SK-N-SH (cell line): ENCODE data around the gene KCNK15. TPM values are rescaled to one million over a fixed set of nuclear protein-coding genes. Genes with fewer than 3 reads are reported as not detected.

Experiments used
- CTCF ChIA-PET: fragments of 300-600, 350-600 bp; formaldehyde crosslinking; extraction: SDS; loops from one replicate; lab custom pipeline; 2021; lab: Yijun Ruan, JAX
- POLR2A ChIA-PET: fragments of 350-600 bp; sonication (Branson Sonifier 250); formaldehyde crosslinking; extraction: SDS; loops from one replicate; lab custom pipeline; 2020; ENCODE audit warnings: antibody characterized with exemption, inconsistent platforms; lab: Yijun Ruan, JAX
- DNase-seq: peaks from one replicate; pipeline ENCODE4 v3.0.0; 2012
- H2AFZ ChIP-seq: fragments of 200-600 bp; sonication (generic); 2 replicates; pipeline ENCODE4 v1.8.1; 2016; ENCODE audit warnings: antibody characterized with exemption, mild to moderate bottlenecking, low read depth
- H3F3A ChIP-seq: fragments of 200-600 bp; sonication (generic); replicated peaks from 2 replicates; pipeline ENCODE3; 2016; ENCODE audit warnings: antibody characterized with exemption, mild to moderate bottlenecking; ENCODE audit not compliant: insufficient read depth
- H3K27ac ChIP-seq, 2 experiments: fragments of 200-500 bp in 1 of 2; fragments of 200-600 bp in 1 of 2; sonication (Bioruptor generic) in 1 of 2; sonication (generic), shearing (Covaris generic) in 1 of 2; 2 replicates each; pipeline versions ENCODE4 v1.5.1 to v1.6.1; 2014 to 2016; ENCODE audit warnings: low read depth in 2 of 2, inconsistent platforms in 1 of 2, low read length in 1 of 2, mild to moderate bottlenecking in 1 of 2, mixed read lengths in 1 of 2
- H3K27me3 ChIP-seq: fragments of 200-600 bp; sonication (generic), shearing (Covaris generic); 2 replicates; pipeline ENCODE4 v1.6.1; 2016; ENCODE audit warnings: mixed run types; ENCODE audit not compliant: insufficient read depth
- H3K36me3 ChIP-seq, 2 experiments: fragments of 200-500 bp in 1 of 2; fragments of 200-600 bp in 1 of 2; sonication (Bioruptor generic) in 1 of 2; sonication (generic) in 1 of 2; replicated peaks in 1 of 2; 2 replicates each; pipeline versions ENCODE3 to v1.5.1; 2014 to 2016; ENCODE audit warnings: low read length in 1 of 2, mild to moderate bottlenecking in 1 of 2; ENCODE audit not compliant: insufficient read depth in 2 of 2, control insufficient read depth in 1 of 2
- H3K4me1 ChIP-seq, 2 experiments: fragments of 200-500 bp in 1 of 2; fragments of 200-600 bp in 1 of 2; sonication (Bioruptor generic) in 1 of 2; sonication (generic), shearing (Covaris generic) in 1 of 2; 2 replicates each; pipeline versions ENCODE4 v1.5.1 to v1.6.1; 2014 to 2016; ENCODE audit warnings: low read depth in 1 of 2, low read length in 1 of 2, mixed run types in 1 of 2; ENCODE audit not compliant: insufficient read depth in 2 of 2, control insufficient read depth in 1 of 2
- H3K4me2 ChIP-seq: fragments of 200-600 bp; sonication (generic), shearing (Covaris generic); 2 replicates; pipeline ENCODE4 v1.6.1; 2017; ENCODE audit warnings: mixed run types
- H3K4me3 ChIP-seq, 2 experiments: fragments of 200-500 bp in 1 of 2; fragments of 200-600 bp in 1 of 2; sonication (Bioruptor generic) in 1 of 2; sonication (generic), shearing (Covaris generic) in 1 of 2; 2 replicates each; pipeline versions ENCODE4 v1.5.1 to v1.8.1; 2014 to 2016; ENCODE audit warnings: low read depth in 2 of 2, inconsistent platforms in 1 of 2, low read length in 1 of 2, mild to moderate bottlenecking in 1 of 2, mixed read lengths in 1 of 2, moderate library complexity in 1 of 2
- H3K79me2 ChIP-seq: fragments of 200-600 bp; sonication (generic); 2 replicates; pipeline ENCODE4 v1.8.1; 2017; ENCODE audit warnings: mild to moderate bottlenecking; ENCODE audit not compliant: insufficient read depth
- H3K9ac ChIP-seq: fragments of 200-600 bp; sonication (generic); 2 replicates; pipeline ENCODE4 v1.6.1; 2017; ENCODE audit warnings: mixed run types
- H3K9me2 ChIP-seq: fragments of 200-600 bp; sonication (generic); 2 replicates; pipeline ENCODE4 v1.6.1; 2017; ENCODE audit warnings: mixed run types
- H3K9me3 ChIP-seq: fragments of 200-600 bp; sonication (generic); 2 replicates; pipeline ENCODE4 v1.6.1; 2017; ENCODE audit warnings: mixed run types, mild to moderate bottlenecking, moderate library complexity
- H4K20me1 ChIP-seq: fragments of 200-600 bp; sonication (generic); 2 replicates; pipeline ENCODE4 v1.6.1; 2017; ENCODE audit warnings: mild to moderate bottlenecking, mixed run types; ENCODE audit not compliant: insufficient read depth
- CHD2 ChIP-seq: fragments of 150-350 bp; IDR thresholded peaks from 2 replicates; pipeline ENCODE4 v1.6.1; 2018; ENCODE audit warnings: low read length; ENCODE audit not compliant: partially characterized antibody
- FOSL2 ChIP-seq: IDR thresholded peaks from 2 replicates; pipeline ENCODE4 v1.4.0; 2012; ENCODE audit warnings: low read depth, mild to moderate bottlenecking, moderate library complexity, borderline replicate concordance
- FOXM1 ChIP-seq: IDR thresholded peaks from 2 replicates; pipeline ENCODE4 v1.4.0; 2012; ENCODE audit warnings: low read depth, mild to moderate bottlenecking
- GABPA ChIP-seq: IDR thresholded peaks from 2 replicates; pipeline ENCODE4 v1.4.0; 2012; ENCODE audit warnings: low read depth, mild to moderate bottlenecking
- MEF2A ChIP-seq: IDR thresholded peaks from 2 replicates; pipeline ENCODE4 v1.4.0; 2012; ENCODE audit warnings: low read depth, borderline replicate concordance
- NFIC ChIP-seq: IDR thresholded peaks from 2 replicates; pipeline ENCODE4 v1.4.0; 2012; ENCODE audit warnings: borderline replicate concordance
- NRF1 ChIP-seq: IDR thresholded peaks from 2 replicates; pipeline ENCODE4 v1.6.1; 2012; ENCODE audit warnings: low read depth, mild to moderate bottlenecking, low read length
- RXRA ChIP-seq: IDR thresholded peaks from 2 replicates; pipeline ENCODE4 v1.4.0; 2012; ENCODE audit warnings: low read depth, mild to moderate bottlenecking, borderline replicate concordance
- SMC3 ChIP-seq: IDR thresholded peaks from 2 replicates; pipeline ENCODE4 v1.6.1; 2012; ENCODE audit warnings: low read depth, low read length, improper control_type of control experiment
- TAF1 ChIP-seq: IDR thresholded peaks from 2 replicates; pipeline ENCODE4 v1.6.1; 2012; ENCODE audit warnings: low read depth, mild to moderate bottlenecking, low read length, moderate library complexity, borderline replicate concordance
- TCF12 ChIP-seq: IDR thresholded peaks from 2 replicates; pipeline ENCODE4 v1.4.0; 2012
- USF1 ChIP-seq: IDR thresholded peaks from 2 replicates; pipeline ENCODE4 v1.4.0; 2012; ENCODE audit warnings: low read depth, borderline replicate concordance
- ZBTB33 ChIP-seq: IDR thresholded peaks from 2 replicates; pipeline ENCODE4 v1.4.0; 2012; ENCODE audit warnings: low read depth, borderline replicate concordance
- WGBS: methylation state at CpG from one replicate; pipeline ENCODE4 v1.1.6; 2017; ENCODE audit warnings: low lambda C conversion rate; 5-methylcytosine and 5-hydroxymethylcytosine counted together
- polyA plus RNA-seq, 3 experiments: library from polyadenylated mRNA; depleted of rRNA; stranded (reverse); fragments of >200 nt; gene quantifications; 2 replicates each; pipeline ENCODE4 v1.2.3, GENCODE V29; 2012

KCNK15 gene
- polyA plus RNA-seq, 1 of the 3 experiments (the other 2 are of a cell fraction) = 0.02 TPM

- no peak overlapping the region for H3K27ac ChIP-seq
- 90% methylated on average over 2 of the region's 8 CpGs for whole genome bisulfite sequencing
- no peaks in the 10 kb centered on the region for H3K36me3 ChIP-seq
- H3K79me2 ChIP-seq = no peaks in the 10 kb centered on the region
- H4K20me1 ChIP-seq = no peaks in the 10 kb centered on the region
- no peak overlapping the region for H3K4me2 ChIP-seq
- no peaks in the 10 kb centered on the region for H3K27me3 ChIP-seq
- H3K4me3 ChIP-seq = no peak overlapping the region
- no peaks in the 10 kb centered on the region for H3K9me2 ChIP-seq
- no peak overlapping the region for H2AFZ ChIP-seq
- H3K9me3 ChIP-seq = no peaks in the 10 kb centered on the region
- CTCF ChIA-PET = interaction anchor here (0.6 to 9.0 kb wide), 6 partner anchors 8 to 259 kb away, joined by 3 to 183 read pairs (median 12); partner anchors contain the start of gene CCN5
- POLR2A ChIA-PET = no interaction called here
- peaks cover 21 to 22% of the 10 kb centered on the region in 2 experiments for H3K4me1 ChIP-seq
- no peak for DNase-seq
- H3K9ac ChIP-seq = no peak overlapping the region
- no peak for TF ChIP-seq MEF2A
- TF ChIP-seq SMC3 = no peak
- H3F3A ChIP-seq = peaks cover 21% of the 10 kb centered on the region
Measured at GRCh38 chr20:44731657-44732056, 14.0 kb upstream of the KCNK15 start.

- no peak overlapping the region for H3K9ac ChIP-seq
- H3F3A ChIP-seq = peaks cover 21% of the 10 kb centered on the region
- no peak overlapping the region for H3K4me3 ChIP-seq
- POLR2A ChIA-PET = no interaction called here
- WGBS = 73% methylated on average over 6 of the region's 6 CpGs
- DNase-seq = no peak
- H3K27me3 ChIP-seq = no peaks in the 10 kb centered on the region
- no peak overlapping the region for H3K4me2 ChIP-seq
- H3K79me2 ChIP-seq = no peaks in the 10 kb centered on the region
- no peak overlapping the region for H3K27ac ChIP-seq
- no peaks in the 10 kb centered on the region for H3K9me2 ChIP-seq
- H3K4me1 ChIP-seq = peaks cover 21 to 22% of the 10 kb centered on the region in 2 experiments
- no peaks in the 10 kb centered on the region for H4K20me1 ChIP-seq
- CTCF ChIA-PET = interaction anchor here (0.6 to 9.0 kb wide), 13 partner anchors 9 to 258 kb away, joined by 3 to 183 read pairs (median 5); partner anchors contain the start of gene CCN5
- H2AFZ ChIP-seq = no peak overlapping the region
- H3K36me3 ChIP-seq = no peaks in the 10 kb centered on the region
- TF ChIP-seq RXRA = no peak
- no peak for TF ChIP-seq USF1
- no peak for TF ChIP-seq TCF12
- TF ChIP-seq FOSL2 = no peak
- no peak for TF ChIP-seq ZBTB33
- TF ChIP-seq NFIC = no peak
- TF ChIP-seq FOXM1 = no peak
- TF ChIP-seq NRF1 = no peak
- TF ChIP-seq CHD2 = no peak
- TF ChIP-seq GABPA = no peak
- TF ChIP-seq TAF1 = no peak
- TF ChIP-seq, all 33 proteins: peak for 0
- no peaks in the 10 kb centered on the region for H3K9me3 ChIP-seq
Measured at GRCh38 chr20:44732327-44732726, 13.3 kb upstream of the KCNK15 start.
